Stimulated activated CD8-positive, alpha-beta memory T cell treated with anti-CD3 and anti-CD28 coated beads, Interleukin-15, amount 100 ng/mL, for 4 hours (primary cell): ENCODE measurements around the gene REV3L.
"Not testable (repeated sequence)": the region's sequence is repeated elsewhere in the genome, so short reads cannot be mapped to it uniquely, and the experiment has no call there.

Experiments used
- DNase-seq, 2 donors: peaks; one replicate each; pipeline ENCODE4 v3.0.0-alpha.2; 2020; ENCODE audit warnings: low read depth in 2 of 2

REV3L gene

GRCh38 chr6:111499269-111499793 is 16.3 kb upstream of the REV3L start:
- no peak for DNase-seq

- DNase-seq, result no peak
Measured at GRCh38 chr6:111494951-111495635, 12.1 kb upstream of the REV3L start.

DNA sequence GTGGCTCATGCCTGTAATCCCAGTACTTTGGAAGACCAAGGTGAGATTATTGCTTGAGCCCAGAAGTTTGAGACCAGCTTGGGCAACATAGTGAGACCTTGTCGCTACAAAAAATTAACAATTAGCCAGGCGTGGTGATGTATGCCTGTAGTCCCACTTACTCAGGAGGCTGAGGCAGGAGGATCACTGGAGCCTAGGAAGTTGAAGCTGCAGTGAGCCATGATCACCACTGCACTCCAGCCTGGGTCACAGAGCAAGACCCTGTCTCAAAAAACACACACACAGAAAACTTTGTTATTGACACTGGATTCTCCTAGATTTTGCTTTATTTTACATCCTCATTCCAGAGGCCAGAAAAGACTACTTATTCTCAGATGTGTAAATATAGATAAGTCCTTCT is 9.5 kb upstream of the REV3L start:
- no peak for DNase-seq

DNA sequence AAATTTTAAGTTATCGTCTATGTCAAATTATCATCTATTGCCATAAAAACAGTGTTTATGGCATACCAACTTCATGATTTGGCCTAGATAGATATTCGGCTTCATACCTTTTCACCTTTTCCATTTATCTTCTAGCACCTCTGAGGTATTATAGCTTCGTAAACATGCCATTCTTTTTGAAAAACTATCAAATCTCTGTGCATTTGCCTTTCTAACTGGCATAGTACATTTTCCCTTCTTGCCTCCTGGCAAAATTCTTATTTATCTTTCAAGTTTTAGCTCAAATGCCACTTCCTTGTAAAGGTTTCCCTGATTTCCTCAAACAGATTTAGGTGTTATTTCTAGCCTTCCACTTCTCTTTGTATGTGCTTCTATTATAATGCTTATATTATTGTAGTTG is 7.0 kb upstream of the REV3L start:
- no peak for DNase-seq

- DNase-seq, result no peak
Measured at GRCh38 chr6:111487661-111488060, 4.6 kb upstream of the REV3L start.

GRCh38 chr6:111486921-111487320 is 3.9 kb upstream of the REV3L start:
- DNase-seq, result no peak

DNA sequence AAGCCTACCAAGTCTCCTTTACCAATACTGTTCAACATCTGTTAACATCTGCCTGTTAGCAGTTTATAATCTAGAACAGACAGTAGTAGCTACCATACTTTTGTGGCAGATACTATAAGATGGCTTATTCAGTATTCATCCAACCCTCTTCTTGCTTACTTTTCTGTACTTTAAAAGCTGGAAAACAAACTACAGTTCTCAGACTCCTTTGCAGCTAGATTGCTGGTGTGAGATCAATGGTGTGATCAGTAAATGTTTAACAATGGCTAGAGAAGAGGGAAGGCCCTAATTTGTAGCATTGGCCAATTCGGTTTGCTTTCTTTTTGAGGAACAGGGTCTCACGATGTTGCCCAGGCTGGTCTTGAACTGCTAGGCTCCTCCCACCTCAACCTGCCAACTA is 3.5 kb upstream of the REV3L start:
- no peak for DNase-seq

DNA sequence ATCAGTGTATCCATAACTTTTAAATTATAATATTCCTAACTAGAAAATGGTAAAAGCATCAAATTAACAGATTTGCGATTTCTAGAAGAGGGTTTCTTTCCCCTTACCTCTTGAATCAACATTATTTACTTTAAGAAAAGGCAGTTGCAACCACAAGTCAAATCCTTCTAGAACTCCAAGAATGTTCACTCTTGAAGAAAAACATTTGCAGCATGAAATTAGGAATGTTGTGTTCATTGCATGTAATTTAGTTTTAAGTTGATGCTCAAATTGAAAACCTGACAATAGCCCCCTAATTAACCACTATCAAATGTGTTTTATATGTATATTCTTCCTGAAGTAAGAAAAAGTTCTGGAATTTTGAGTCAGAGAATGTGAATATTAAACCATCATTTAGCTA is 2.3 kb upstream of the REV3L start:
- DNase-seq, result no peak

GRCh38 chr6:111484633-111484930 is 1.6 kb upstream of the REV3L start:
- DNase-seq, result no peak

DNA sequence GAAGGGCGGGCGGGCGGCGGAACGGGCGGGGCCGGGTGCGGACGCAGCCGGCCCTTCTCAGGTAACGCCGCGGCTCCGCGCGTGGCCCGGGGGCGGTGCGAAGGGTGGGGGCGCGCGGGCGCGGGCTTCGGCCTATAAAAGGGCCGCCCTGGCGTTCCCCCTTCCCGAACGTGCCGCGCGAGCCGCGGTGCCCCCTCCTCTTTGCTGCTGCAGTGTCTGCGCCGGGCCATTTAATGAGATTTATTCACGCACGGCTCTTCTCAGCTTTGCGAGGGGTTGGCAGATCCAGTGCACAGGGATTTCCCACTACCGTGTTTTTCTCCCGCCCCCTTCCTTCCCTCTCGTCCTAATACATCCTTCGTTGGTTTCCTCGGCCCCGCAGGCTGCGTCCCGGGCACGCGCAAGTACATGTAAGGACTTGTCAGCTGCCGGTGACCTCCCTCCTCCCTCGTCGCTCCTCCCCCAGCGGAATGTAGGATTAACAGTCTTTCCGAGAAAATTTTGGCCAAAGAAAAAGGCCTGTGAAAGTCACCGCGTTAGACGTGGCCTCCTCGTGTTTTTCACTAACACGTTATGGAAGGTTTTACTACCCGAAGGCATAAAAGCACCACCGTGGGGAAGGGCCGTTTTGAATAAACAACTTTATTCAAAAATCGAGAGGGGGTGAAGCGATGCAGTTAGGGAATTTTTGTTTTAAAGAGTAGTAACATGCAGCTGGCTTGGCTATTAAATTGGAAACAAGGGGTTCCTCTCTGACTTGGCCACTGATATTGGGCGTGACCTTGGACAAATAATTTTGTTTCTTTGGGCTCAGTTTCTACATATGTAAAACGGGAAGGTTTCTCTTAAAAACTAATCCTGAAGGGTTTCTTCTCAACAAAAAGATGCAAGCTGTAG is 966 bp upstream of the REV3L start:
- DNase-seq, result peak; percentile 67 to 74

- DNase-seq, result peak; percentile 10 to 23
Measured at GRCh38 chr6:111482188-111482958, 645 bp downstream of the REV3L start.

- DNase-seq, result no peak
Measured at GRCh38 chr6:111481836-111482187, 1.2 kb downstream of the REV3L start.

- DNase-seq, result no peak
Measured at GRCh38 chr6:111480988-111481822, 1.8 kb downstream of the REV3L start.

DNA sequence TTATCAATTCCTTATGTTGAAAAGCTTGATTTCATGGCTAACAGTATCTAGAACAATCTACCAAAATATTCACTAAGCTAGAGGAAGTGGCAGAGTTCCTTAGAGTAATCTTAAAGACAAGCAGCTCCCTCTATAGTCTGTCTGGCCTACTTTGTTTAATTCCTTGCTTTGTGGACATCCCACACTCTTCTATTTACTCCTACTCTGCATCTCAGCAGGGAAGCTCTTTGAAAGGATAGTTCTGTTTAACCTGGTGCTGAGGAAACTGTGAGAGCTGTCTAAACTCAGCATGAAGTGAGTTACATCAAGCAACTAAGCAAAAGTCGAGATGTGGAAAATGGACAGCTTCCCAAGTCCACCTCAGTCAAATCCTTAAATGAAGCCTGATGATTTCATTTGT is 4.3 kb downstream of the REV3L start:
- no peak for DNase-seq

GRCh38 chr6:111478064-111478476 is 4.9 kb downstream of the REV3L start:
- no peak for DNase-seq

DNA sequence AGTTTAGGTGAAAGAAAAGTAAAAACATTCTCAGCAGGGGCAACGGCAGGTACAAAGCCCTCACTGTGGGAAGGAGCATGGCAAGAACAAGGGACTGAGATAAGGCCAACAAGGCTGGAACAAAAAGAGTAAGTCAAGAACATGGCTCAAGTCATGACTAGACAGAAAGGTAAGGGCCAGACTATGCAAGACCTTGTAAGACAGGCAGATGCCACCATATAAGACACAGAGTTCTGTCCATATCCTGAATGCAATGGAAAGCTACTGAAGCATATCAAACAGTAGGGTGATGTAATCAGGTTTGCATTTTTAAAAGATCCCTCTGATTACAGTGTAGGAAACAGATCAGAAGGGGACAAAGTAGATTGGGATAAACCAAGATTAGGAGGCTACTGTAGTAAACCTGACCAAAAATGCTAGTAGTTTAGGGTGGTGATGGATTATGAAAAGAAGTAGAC is 5.5 kb downstream of the REV3L start:
- no peak for DNase-seq

DNA sequence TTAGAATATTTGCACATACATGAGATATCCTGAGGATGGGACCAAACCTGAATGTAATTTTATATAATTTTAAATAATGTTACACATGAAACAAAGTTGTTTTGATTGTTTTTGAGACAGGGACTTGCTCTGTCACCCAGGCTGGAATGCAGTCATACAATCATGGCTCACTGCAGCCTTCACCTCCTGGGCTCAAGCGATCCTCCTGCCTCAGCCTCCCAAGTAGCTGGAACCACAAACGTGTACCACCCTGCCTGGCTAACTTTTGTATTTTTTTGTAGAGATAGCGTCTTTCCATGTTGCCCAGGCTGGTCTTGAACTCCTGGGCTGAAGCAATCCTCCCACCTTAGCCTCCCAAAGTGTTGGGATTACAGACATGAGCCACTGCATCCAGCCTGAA is 7.0 kb downstream of the REV3L start:
- DNase-seq, result not testable (repeated sequence)

DNA sequence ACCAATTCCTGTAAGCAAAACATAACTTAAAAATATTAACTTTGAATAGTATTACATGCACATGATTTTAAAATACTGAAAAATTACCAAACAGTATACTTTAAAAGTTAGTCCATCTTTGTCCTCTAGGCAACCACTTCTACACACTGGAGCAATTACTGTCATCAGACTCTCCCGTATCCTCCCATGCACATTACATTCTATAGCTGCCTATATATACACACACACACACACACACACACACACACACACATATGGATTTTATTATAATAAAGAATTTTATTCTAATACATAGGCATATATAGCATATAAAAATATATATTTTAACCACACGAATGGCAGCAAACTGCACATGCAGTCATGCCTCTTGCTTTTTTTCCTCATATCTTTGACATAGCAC is 8.2 kb downstream of the REV3L start:
- no peak for DNase-seq

DNA sequence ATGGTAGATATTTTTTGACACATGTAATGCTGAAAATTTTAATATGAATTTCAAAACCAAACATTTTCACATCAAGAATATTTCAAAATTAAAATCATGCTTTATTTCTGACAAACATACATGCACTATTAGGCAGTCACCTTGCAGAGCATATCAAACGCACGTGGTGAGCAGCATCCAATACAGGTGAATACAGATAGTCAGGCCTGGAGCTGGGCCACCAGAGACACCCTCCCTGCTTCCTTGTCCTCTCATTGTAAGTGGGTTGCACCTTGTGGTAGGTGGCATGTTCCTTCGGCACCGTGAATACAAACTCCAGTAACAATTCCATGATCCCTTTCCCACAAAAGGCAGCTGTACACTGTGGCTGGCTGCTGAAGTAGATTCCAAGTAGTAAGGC is 8.9 kb downstream of the REV3L start:
- DNase-seq, result no peak

- no peak for DNase-seq
Measured at GRCh38 chr6:111472933-111473435, 10.0 kb downstream of the REV3L start.

- no peak for DNase-seq
Measured at GRCh38 chr6:111471958-111472357, 11.1 kb downstream of the REV3L start.
